ENCODE measurements around the gene OR5AN1. TPM values are rescaled to one million over a fixed set of nuclear protein-coding genes. Genes with fewer than 3 reads are reported as not detected.

OR5AN1 gene
- total RNA-seq, 1 donor: not detected

GRCh38 chr11:59418156-59418555 is 59.5 kb downstream of the OR5AN1 start:
- TF ChIP-seq CTCF (IDR thresholded peaks at IDR 0.05; ENCODE audit: insufficient read depth, low read depth, low read length): no peak
- DNase-seq (ENCODE audit: low read depth): no peak
- H3K4me3 ChIP-seq (ENCODE audit: low read depth, low read length): no peak overlapping the region

Other genes starting within 250 kb of the OR5AN1 start
- gene FAM111A, start 216.0 kb upstream of the OR5AN1 start, total RNA-seq: 37.0 and 60.0 TPM in 2 replicates
- 2.3 and 4.7 TPM in 2 replicates for gene DTX4, start 186.8 kb upstream of the OR5AN1 start, total RNA-seq
- not detected in 2 replicates for gene MPEG1, start 146.0 kb upstream of the OR5AN1 start, total RNA-seq
- not detected in 2 replicates for gene OR5A2, start 67.5 kb downstream of the OR5AN1 start, total RNA-seq
- not detected in 2 replicates for gene OR5A1, start 77.6 kb downstream of the OR5AN1 start, total RNA-seq
- gene OR4D6, start 98.1 kb downstream of the OR5AN1 start, total RNA-seq: not detected in 2 replicates
- under 0.01 TPM in 1 of 2 replicates, not detected in the other for gene OR4D10, start 114.4 kb downstream of the OR5AN1 start, total RNA-seq
- not detected in 2 replicates for gene OR4D11, start 144.7 kb downstream of the OR5AN1 start, total RNA-seq
- under 0.01 TPM in 1 of 2 replicates, not detected in the other for gene OR4D9, start 152.6 kb downstream of the OR5AN1 start, total RNA-seq